ENCODE measurements around the gene SLC1A5.

DNA sequence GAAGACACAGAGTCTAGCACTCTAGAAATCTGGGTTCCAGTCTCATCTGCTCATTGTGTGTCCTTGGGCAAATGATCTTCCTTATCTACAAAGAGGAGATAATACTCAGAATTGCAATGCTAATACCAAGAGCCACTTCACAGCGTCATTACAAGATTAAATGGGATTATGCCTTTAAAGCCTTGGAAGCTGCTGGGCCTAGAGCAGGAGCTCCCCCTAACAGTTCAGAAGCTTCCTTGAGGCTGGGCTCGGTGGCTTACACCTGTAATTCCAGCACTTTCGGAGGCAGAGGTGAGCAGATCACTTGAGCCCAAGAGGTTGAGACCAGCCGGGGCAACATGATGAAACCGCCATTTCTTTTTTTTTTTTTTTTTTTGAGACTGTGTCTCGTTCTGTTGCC is 34.7 kb upstream of the SLC1A5 start:
- TF ChIP-seq, protein P1, sequence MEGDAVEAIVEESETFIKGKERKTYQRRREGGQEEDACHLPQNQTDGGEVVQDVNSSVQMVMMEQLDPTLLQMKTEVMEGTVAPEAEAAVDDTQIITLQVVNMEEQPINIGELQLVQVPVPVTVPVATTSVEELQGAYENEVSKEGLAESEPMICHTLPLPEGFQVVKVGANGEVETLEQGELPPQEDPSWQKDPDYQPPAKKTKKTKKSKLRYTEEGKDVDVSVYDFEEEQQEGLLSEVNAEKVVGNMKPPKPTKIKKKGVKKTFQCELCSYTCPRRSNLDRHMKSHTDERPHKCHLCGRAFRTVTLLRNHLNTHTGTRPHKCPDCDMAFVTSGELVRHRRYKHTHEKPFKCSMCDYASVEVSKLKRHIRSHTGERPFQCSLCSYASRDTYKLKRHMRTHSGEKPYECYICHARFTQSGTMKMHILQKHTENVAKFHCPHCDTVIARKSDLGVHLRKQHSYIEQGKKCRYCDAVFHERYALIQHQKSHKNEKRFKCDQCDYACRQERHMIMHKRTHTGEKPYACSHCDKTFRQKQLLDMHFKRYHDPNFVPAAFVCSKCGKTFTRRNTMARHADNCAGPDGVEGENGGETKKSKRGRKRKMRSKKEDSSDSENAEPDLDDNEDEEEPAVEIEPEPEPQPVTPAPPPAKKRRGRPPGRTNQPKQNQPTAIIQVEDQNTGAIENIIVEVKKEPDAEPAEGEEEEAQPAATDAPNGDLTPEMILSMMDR (IDR thresholded peaks at IDR 0.05): no peak
- no peak for TF ChIP-seq POLR2A (IDR thresholded peaks at IDR 0.05)
